ENCODE data around the gene WNK2.

Gene WNK2

DNA sequence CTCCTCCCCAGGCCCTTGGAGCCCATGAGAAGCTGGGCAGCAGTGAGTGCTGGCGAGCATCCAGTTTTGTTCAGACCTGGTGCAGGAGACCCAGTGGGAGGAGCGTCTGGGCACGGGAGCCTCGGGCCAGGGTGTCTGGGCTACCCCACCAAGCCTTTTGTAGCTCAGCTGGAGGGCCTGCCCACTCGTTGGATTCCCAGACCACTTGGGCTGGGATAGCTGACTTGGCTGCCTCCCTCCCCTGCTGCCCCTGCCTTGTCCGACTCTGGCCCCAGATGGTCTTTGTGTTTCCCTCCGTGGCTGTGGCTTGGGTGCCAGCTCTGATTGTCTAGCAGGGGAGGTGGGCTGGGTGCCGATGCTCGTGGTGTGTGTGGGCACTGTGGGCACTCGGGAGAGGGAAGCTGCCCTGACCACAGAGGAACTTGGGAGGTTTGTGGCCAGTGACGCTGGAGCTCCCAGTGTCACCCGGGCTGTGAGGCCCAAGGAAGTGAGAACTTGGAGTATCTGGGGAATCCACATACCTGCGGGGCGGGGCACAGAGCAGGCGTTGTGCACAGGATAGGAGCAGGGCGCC is 47.3 kb downstream of the WNK2 start:
- no peak for TF ChIP-seq MYC (IDR thresholded peaks at IDR 0.05; ENCODE audit: low read depth, low read length)
- TF ChIP-seq, protein P1, sequence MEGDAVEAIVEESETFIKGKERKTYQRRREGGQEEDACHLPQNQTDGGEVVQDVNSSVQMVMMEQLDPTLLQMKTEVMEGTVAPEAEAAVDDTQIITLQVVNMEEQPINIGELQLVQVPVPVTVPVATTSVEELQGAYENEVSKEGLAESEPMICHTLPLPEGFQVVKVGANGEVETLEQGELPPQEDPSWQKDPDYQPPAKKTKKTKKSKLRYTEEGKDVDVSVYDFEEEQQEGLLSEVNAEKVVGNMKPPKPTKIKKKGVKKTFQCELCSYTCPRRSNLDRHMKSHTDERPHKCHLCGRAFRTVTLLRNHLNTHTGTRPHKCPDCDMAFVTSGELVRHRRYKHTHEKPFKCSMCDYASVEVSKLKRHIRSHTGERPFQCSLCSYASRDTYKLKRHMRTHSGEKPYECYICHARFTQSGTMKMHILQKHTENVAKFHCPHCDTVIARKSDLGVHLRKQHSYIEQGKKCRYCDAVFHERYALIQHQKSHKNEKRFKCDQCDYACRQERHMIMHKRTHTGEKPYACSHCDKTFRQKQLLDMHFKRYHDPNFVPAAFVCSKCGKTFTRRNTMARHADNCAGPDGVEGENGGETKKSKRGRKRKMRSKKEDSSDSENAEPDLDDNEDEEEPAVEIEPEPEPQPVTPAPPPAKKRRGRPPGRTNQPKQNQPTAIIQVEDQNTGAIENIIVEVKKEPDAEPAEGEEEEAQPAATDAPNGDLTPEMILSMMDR (IDR thresholded peaks at IDR 0.05; ENCODE audit: low read depth, low read length), result no peak
- TF ChIP-seq POLR2A (IDR thresholded peaks at IDR 0.05; ENCODE audit: extremely low read depth, insufficient read length), result no peak
- TF ChIP-seq, protein P2, sequence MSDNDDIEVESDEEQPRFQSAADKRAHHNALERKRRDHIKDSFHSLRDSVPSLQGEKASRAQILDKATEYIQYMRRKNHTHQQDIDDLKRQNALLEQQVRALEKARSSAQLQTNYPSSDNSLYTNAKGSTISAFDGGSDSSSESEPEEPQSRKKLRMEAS (IDR thresholded peaks at IDR 0.05; ENCODE audit: low read depth, low read length), result no peak
- H3K4me3 ChIP-seq (ENCODE audit: low read depth, low read length), result no peak overlapping the region
- peak; percentile 52 for DNase-seq (ENCODE audit: low read depth)

DNA sequence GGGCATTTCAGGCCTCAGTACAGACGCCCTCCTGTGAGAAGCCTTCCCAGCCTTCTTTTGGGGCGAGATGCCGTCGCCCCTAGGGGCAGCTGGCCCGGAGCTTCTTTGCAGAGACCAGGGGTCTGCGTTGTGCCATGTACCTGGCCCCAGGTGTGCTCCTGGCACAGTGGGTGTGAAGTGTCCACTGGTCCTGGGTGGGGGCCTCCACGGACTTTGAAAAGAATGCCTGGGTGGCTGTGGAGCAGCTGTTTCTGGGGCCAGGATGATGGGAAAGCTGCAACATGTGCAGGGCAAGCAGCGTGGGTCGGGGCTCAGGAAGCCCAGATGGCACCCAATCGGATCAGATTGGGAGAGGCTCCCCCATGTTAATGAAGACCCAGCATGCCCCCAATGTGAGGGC is 47.8 kb downstream of the WNK2 start:
- no peak for DNase-seq (ENCODE audit: low read depth)
- TF ChIP-seq POLR2A (IDR thresholded peaks at IDR 0.05; ENCODE audit: extremely low read depth, insufficient read length), result no peak
- H3K4me3 ChIP-seq (ENCODE audit: low read depth, low read length), result no peak overlapping the region

DNA sequence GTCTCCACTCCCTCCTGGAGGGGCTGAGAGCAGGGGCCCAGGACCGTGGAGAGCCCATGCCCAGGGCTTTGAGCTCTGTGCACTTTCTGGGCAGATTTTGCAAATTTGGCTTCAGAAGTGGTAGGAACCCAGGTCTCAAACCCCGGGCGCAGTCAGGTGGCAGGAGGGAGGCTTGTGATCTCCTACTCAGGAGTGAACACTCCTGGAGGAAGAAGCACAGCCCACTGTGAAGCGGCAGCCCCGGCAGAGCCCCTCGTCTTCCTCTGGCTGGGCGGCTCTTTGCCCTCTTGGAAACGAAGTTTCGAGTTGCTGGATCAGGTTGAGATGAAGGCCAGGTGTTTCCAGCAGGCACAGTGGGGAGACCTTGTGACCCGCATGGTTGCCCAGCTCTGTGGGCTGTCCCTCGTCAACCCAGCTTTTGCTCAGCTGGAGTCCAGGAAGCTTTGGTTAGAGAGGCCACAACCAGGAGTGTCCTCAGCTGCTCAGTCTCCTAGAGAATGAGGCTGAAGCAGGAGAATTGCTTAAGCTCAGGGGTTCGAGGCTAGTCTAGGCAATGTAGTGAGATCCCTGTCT is 48.5 kb downstream of the WNK2 start:
- peak; percentile 12 for DNase-seq (ENCODE audit: low read depth)
- no peak overlapping the region for H3K4me3 ChIP-seq (ENCODE audit: low read depth, low read length)
- TF ChIP-seq, protein P1 (IDR thresholded peaks at IDR 0.05; ENCODE audit: low read depth, low read length), result no peak
- TF ChIP-seq MYC (IDR thresholded peaks at IDR 0.05; ENCODE audit: low read depth, low read length) (no peak), POLR2A (IDR thresholded peaks at IDR 0.05; ENCODE audit: extremely low read depth, insufficient read length) (no peak)
- TF ChIP-seq, protein P2 (IDR thresholded peaks at IDR 0.05; ENCODE audit: low read depth, low read length), result no peak

DNA sequence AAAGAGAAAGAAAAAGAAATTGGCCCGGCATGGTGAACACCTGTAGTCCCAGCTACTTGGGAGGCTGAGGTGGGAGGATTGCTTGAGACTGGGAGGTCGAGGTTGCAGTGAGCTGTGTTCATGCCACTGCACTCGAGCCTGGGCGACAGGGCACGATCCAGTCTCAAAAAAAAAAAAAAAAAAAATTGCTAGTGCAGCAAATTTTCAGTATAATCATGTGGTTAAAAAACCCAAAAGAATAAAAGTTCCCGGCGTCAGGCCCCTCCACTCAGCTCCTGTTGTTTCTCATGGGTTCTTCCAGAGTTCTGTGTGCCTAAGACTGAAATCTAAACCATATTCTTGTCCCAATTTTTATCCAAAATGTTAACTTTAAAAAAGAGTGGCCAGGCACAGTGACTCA is 49.1 kb downstream of the WNK2 start:
- DNase-seq (ENCODE audit: low read depth), result no peak
- TF ChIP-seq MYC (IDR thresholded peaks at IDR 0.05; ENCODE audit: low read depth, low read length), result no peak
- no peak for TF ChIP-seq POLR2A (IDR thresholded peaks at IDR 0.05; ENCODE audit: extremely low read depth, insufficient read length)
- TF ChIP-seq, protein P1 (IDR thresholded peaks at IDR 0.05; ENCODE audit: low read depth, low read length), result no peak
- TF ChIP-seq, protein P2 (IDR thresholded peaks at IDR 0.05; ENCODE audit: low read depth, low read length), result no peak
- no peak overlapping the region for H3K4me3 ChIP-seq (ENCODE audit: low read depth, low read length)

DNA sequence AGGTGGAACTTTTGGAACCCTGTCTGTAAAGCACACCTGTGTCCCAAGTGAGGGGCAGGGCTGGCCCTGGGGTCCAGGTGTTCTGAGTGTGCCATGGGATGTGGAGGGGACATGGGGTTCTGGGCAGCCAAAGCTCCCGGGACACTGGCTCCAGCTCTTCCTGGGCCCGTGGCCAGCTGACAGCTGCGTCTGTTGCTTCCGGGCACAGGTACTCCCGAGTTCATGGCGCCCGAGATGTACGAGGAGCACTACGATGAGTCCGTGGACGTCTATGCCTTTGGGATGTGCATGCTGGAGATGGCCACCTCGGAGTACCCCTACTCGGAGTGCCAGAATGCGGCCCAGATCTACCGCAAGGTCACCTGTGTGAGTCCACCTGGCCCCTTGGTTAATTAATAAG is 50.7 kb downstream of the WNK2 start:
- TF ChIP-seq, protein P2 (IDR thresholded peaks at IDR 0.05; ENCODE audit: low read depth, low read length), result no peak
- TF ChIP-seq, protein P1 (IDR thresholded peaks at IDR 0.05; ENCODE audit: low read depth, low read length), result no peak
- no peak for TF ChIP-seq MYC (IDR thresholded peaks at IDR 0.05; ENCODE audit: low read depth, low read length)
- no peak for TF ChIP-seq POLR2A (IDR thresholded peaks at IDR 0.05; ENCODE audit: extremely low read depth, insufficient read length)
- DNase-seq (ENCODE audit: low read depth), result no peak
- H3K4me3 ChIP-seq (ENCODE audit: low read depth, low read length), result no peak overlapping the region

DNA sequence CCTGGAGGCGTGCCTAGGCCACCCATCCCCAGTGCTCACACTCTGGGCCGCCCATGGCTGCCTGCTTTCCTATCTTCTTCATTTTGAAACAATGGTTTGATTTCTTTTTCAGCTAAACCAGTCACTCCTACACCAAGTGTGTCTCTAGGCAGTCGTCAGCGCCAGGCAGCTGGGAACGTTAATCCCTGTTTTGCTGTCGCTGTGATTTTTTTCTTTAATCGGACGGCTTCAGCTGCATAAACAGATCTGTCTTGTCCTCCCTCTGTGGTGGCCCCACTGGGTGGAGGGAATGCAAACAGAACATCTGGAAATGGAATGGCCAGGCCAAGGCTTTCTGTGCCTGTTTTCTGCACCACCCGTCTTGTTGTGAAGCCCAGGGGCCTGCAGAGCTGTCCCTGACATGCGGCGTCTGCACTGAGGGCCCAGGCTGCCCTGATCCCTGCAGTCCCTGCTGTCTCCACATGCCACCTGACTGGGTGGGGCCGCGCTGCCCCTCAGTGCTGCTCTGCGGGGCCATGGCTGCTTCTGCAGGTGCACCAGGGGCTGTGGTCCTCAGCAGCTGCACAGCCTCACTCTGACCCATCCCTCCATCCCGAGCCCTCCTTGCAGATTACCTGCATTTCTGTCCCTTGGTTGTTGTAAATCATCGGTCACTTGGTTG is 51.5 kb downstream of the WNK2 start:
- H3K4me3 ChIP-seq (ENCODE audit: low read depth, low read length), result no peak overlapping the region
- no peak for DNase-seq (ENCODE audit: low read depth)

More for the DNA sequence above, 51.5 kb downstream of the WNK2 start:
- TF ChIP-seq, protein P1 (IDR thresholded peaks at IDR 0.05; ENCODE audit: low read depth, low read length), result no peak
- TF ChIP-seq MYC (IDR thresholded peaks at IDR 0.05; ENCODE audit: low read depth, low read length) (no peak), POLR2A (IDR thresholded peaks at IDR 0.05; ENCODE audit: extremely low read depth, insufficient read length) (no peak)
- TF ChIP-seq, protein P2 (IDR thresholded peaks at IDR 0.05; ENCODE audit: low read depth, low read length), result no peak
